Stimulated activated CD4-positive, alpha-beta T cell treated with anti-CD3 and anti-CD28 coated beads, Interleukin-2, amount 100 ng/mL, for 4 hours (primary cell): ENCODE measurements around the gene CROCC2.

Source experiments
- DNase-seq: peaks from one replicate; pipeline ENCODE4 v3.0.0-alpha.2; 2020; ENCODE audit warnings: low read depth

The CROCC2 gene

DNA sequence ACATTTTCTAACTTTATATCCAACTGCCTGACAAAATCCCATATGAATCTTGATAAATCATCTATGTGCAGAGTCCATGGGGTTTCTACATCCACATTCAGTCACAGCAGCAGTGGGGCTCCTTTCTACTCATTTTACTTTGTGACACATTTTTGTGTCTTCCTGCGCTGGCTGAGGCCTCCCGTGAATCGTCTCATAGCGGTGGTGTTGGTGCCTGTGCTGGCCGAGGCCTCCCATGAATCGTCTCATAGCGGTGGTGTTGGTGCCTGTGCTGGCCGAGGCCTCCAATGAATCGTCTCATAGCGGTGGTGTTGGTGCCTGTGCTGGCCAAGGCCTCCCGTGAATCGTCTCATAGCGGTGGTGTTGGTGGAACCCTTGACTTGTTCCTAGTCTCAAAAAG, 109.3 kb downstream of the CROCC2 start:
- no peak for DNase-seq

DNA sequence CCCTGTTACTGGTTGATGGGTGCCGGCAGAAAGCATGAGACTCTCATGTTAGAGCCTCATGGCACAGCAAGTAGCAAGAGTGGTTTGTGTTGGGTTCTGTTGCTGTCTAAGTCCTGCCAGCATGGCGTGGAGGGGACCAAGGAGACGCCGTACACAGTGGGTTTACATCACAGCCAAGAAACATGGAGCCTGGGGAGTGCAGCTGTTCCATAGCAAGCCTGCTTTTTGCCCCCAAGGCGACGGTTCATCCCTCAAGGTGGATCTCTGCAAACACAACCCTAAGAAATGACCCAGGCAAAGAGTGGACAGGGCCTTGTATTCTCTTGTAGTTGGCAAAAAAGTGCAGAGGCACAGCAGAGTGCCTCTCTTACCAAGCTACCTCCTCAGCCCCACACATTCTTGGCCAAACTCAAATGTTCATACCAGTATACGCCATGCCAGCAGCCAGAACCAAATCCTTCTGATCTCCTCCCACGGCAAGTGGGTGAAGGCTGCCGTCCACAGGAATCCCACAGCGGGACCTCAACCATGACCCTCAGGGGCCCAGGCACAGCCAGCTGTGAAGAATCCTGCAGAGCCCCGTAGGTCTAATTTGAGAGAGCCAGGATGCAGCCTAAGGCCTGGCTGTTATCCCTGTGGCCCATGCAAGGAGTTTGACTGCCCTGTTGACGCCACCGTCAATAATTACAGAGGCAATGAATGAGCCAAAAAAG, 111.2 kb downstream of the CROCC2 start:
- no peak for DNase-seq

DNA sequence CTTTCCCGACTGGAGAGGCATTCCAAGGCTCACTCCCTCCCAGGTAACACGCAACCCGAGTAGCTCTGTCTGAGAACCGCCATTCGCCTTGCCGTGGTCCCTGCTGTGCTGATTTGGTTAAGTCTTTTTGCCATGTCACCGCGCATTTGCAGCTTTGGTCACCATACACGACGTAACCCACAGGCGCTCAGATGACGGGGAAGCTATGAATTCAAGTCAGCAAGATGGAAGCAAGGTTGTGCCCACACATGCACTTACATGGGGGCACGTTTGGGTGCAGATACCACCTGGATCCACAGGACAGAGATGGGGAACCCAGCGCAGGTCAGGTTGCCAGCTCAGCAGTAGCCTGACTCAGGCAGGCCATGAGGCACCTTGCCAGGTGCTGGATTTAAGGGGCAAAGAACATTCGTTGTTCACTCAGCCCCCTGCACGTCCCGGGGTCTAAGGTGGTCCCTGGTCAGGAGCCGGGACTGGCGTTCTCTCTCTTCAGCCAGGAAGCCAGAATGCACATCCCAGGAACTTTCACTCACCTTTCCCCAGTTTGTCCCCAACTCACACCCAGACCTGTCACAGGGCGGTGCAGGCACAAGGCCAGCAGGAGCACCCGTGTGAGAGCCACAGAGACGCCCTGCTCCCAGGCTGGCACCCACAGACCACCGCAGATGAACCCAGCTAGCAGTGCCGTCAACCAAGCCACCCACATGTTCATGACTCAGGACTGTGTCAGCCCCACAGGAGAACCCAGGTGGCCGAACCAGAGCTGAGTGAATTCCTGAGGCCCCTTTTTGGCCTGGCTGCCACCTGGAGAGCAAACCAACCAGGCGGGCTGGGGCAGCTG, 112.1 kb downstream of the CROCC2 start:
- DNase-seq = no peak

DNA sequence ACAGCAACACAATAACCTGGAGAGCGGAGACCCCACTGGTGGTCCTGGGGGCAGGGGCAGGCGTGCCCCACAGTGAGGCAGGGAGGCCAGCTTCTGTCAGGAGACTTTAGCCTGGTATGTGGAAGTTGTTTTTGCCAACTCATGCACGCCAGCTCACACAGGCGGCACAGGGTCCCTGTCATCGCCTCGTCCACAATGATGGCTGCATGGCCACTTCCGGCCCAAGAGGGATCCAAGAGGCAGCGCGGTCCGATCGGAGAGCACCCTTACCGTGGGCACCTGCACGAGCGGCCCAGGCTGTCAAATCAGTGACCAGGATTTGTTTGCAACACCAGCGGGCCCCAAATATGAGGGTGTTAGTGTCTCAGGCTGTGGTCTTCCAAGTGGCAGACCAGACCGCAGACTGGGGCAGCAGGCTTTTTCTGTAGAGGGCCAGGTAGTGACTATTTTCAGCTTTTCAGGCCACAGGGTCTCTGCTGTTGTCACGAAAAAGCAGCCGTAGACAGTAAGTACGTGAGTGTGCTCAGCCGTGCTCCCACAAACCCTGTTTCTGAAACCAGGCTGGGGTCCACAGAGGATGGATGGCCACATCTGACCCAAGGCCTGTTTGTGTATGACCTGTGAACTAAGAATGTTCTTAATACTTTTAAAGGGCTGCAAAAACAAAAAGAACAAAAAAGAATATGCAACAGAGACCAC, 113.5 kb downstream of the CROCC2 start:
- no peak for DNase-seq

DNA sequence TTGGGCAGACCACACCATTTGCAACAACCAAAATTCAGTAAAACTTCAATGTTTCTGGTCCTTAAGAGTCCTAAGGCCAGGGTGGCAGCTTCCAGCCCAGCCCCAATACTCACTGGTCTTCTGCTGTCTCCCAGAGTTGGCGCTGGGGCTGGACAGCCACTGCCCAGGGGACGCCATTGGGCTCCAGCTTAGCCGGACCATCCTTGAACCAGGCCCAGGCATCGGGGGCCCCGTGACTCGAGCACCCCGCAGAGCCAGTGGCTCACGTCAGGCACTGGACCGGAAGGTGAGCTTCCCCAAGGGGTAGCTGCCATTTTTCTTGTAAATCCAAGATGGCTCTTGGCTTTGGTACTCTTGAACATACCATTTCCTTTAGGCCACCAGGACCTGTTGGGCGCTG, 114.1 kb downstream of the CROCC2 start:
- no peak for DNase-seq

DNA sequence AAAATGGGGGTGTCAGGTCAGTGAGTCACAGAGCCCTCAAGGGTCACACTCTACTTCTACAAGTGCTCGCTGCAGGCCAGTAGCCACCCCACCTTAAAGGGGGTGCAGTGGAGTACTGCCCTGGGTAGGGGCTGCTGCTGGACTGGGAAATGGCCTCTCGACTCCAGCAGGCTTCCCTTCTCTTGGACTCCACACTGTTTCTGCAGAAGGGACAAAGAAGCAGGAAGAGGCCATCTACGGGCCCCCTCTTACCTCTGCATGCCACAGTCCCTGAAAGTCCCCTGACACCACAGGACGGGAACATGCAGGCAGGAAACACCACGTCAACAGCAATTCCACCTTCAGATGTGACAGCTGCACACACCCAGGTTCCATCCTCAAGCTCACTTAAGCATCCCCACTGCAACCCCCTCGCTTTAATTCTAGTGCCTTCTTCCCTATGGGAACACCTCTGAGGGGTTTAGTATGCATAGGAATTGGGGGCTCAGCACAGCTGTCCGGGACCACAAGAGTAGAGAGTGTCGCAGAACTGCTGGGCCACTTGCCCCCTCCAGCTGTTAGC, 114.6 kb downstream of the CROCC2 start:
- no peak for DNase-seq

DNA sequence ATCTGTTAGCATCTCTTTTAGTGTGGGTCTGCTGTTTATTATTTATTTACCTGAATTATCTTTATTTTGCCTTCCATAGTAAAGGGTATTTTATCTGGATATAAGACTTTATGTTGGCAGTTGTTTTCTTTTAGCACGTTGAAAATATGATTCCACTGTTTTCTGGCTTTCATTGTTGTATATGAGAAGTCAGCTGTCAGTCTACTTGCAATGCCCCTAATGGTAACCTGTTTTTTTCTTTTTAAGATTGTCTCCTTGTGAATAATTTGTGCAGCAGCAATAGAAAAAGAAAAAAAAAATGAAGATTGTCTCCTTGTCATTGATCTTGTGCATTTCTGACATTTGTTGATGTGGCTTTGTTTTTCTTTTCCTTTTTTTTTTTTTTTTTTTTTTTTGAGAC, 119.5 kb downstream of the CROCC2 start:
- no peak for DNase-seq

DNA sequence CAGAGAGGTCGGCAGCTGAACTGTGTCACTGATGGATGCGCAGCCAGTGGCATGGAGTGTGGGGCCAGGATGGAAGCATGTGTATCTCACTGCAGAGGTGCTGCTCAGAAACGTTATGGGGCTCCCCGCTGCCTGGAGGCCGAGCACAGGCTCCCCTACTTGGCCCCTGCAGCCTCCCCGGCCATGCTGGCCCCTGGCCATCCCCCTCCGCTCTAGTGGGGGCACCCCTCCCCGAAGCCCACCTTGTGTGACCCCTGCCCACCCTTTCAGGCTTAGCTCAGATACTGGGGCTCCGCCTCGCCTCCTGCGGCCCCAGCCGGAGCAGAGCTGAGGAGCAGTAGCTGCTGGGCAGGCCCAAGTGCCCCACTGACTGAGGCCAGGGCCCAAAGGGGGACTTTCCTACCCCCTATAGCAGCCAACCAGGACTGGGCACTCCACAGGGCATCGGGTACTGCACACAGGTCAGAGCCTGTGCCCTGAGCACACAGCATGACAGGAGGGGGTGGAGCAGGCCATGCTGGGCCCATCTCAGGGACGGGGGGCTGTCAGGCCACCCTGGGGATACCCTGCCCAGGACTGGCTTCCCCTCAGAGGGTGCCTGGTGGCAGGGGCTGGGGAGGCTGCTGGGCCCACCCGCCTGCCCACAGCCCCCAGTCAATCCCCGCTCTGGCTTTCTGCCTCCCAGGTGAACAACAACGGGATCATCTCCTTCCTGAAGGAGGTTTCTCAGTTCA, 123.6 kb downstream of the CROCC2 start:
- DNase-seq = no peak

DNA sequence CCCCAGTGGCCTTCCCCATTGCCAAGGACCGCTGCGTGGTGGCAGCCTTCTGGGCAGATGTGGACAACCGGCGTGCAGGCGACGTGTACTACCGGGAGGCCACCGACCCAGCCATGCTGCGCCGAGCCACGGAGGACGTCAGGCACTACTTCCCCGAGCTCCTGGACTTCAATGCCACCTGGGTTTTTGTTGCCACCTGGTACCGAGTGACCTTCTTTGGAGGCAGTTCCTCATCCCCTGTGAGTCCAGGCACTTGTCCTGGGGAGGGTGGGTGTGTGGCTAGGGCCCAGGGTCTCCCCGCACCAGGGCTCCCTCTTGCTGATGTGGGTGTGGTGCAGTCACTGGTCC, 124.2 kb downstream of the CROCC2 start:
- no peak for DNase-seq

DNA sequence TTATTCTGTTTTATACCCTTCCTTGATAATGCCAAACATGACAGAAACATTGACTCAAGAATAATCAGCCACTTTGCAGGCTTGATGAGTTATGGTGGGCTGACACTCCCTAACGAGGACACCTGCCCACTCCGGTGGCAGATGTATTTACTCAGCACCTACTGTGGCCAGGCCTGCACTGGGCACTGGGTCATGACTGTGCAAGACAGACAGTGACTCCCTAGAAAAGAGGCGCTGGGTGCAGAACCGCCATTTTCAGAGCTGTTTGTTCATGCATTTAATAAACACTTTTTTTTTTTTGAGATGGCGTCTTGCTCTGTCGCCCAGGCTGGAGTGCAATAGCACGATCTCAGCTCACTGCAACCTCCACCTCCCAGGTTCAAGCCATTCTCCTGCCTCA, 124.7 kb downstream of the CROCC2 start:
- DNase-seq = no peak

DNA sequence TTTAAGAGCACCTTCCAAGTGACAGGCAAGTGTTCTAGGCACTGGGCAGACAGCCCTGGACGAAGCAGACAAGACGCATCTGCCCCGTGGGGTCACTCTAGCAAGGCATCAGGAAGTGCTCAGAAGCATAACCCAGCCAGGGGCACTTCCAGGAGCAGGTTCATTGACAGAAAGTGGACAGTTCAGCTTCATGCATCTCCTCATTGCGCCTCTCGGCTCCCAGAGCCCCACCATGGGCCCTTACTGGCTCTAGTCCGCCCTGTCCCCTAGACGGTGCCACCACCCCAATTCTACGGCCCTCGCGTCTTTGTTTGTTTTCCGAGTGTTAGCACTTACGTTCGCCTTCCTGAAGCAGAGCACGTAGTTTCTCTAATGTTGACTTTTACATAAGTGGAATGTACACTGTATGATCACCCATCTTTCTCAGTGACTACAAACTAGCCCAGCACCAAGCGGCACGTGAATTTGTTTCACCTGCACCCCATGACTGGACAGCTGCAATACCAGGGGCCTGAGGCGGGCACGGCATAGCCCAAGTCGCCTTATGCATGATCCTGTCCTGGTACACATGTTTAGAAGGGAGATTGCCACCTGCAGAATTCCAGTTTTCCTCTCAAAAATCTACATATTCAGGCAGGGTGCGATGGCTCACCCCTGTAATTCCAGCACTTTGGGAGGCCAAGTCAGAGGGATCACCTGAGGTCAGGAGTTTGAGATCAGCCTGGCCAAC, 125.5 kb downstream of the CROCC2 start:
- DNase-seq = no peak

DNA sequence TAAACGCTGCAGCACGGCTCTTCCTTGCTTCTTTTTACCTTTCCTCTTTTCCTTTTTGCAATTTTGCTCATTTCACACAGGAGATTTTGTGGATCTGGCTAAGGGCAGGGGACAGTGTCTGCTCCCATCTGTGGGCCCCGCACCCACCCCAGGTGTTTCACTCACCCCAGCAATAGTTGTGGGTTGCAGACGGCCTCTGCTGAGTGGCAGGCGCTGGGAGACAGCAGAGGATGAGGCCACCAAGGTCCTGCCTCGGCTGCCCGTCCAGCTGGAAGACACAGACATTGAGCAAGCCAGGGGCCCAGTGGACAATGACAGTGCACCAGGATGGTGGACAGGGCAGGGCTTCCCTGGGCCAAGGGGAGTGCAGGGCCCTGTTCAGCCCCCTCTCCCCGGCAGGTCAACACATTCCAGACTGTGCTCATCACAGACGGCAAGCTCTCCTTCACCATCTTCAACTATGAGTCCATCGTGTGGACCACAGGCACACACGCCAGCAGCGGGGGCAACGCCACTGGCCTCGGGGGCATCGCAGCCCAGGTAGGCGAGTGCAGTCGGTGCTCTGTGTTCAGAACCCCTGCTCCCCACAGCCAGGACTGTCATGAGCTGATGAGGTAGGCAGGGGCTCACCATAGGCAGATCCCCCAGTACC, 127.3 kb downstream of the CROCC2 start:
- DNase-seq = no peak

DNA sequence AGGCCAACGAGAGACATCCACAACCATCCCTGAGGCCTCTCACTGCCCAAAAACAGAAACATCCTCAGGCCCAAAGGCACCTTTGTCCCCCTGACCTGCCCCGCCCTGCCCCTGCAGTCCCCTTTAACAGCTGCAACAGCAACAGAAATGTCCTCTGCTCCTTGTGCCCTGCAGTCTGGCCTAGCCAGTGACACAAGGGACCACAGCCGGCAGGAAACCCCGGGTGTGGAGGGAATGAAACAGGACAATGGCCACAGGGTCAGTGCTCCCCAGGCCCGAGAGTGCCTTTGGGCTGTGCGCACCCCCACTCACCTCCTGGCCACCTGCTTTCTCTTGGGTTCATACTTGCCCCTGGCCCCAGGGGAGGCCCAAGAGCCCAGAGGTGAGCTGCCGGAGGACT, 127.9 kb downstream of the CROCC2 start:
- no peak for DNase-seq

DNA sequence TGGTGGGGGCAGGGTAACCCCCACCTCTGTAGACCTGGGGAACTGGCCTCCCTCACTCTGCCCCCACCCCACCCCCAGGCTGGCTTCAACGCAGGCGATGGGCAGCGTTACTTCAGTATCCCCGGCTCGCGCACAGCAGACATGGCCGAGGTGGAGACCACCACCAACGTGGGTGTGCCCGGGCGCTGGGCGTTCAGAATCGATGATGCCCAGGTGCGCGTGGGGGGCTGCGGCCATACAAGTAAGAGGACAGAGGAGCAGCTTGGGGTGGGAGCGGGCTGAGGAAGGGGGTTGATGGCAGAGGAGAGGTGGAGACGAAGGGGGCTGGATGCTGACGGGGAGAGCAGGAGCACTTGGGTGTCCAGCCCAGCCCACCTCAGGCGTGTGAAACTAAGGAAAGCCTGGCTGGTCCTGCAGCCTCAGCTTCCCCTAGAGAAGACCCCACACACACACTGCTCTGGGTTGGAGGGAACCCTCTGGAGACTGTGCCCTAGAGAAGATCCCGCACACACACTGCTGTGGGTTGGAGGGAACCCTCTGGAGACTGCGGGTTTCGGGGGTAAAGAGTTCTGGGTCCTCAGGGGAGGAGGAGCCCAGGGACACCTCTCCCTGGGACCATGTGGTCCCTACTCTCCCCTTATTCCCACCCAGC, 128.5 kb downstream of the CROCC2 start:
- no peak for DNase-seq

DNA sequence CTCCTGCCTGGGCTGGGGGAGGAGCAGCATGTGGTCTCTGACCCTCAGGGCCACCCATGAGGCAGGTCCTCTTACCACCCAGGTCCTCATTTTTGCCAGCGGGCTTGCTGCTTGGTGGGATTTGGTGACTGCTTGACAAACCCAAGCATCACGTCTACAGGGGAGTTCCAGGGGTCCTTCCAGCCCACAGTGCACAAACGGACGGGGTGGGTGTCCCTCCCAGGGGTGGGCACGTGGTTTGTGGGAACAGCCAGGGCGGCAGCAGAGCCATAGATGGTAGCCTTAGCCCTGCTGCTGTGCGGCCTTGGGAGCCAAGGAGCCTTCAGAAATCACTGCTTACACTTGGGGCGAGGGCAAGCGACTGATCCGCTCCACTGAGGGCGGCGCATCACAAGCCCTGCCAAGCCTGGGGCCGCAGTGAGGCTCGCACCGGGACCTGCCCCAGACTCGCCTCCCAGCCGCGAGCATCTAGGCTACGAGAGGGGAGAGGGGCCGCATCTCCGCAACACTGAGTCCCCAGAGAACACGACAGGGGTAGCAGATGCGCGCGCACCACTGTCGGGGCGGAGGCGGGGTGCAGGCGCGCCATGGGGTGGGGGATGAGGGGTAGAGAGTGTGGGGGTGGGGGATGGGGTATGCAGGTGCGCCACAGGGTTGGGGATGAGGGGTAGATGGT, 129.1 kb downstream of the CROCC2 start:
- peak; percentile 28 for DNase-seq

DNA sequence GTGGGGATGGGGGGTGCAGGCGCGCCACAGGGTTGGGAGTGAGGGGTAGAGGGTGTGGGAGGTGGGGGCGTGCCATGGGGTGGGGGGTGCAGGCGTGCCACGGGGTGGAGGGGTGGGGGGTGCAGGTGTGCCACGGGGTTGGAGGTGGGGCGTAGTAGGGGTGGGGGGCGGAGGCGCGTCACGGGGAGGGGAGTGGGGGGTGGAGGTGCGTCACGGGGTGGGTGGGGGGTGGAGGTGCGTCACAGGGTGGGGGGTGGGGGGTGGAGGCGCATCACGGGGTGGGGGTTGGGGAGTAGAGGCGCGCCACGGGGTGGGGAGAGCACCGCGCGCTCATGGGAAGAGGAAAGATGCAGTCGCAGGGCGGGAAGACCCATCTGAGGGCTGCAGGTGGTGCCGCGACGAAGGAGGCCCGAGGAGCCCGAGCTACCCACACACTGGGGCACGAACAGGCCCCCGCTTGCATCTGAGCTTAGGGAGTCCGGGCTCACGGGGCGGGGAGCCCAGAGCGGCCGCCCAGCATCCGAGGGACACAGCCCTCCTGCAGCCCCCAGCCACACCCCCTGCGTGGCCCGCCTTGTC, 129.8 kb downstream of the CROCC2 start:
- DNase-seq = peak; percentile 22

DNA sequence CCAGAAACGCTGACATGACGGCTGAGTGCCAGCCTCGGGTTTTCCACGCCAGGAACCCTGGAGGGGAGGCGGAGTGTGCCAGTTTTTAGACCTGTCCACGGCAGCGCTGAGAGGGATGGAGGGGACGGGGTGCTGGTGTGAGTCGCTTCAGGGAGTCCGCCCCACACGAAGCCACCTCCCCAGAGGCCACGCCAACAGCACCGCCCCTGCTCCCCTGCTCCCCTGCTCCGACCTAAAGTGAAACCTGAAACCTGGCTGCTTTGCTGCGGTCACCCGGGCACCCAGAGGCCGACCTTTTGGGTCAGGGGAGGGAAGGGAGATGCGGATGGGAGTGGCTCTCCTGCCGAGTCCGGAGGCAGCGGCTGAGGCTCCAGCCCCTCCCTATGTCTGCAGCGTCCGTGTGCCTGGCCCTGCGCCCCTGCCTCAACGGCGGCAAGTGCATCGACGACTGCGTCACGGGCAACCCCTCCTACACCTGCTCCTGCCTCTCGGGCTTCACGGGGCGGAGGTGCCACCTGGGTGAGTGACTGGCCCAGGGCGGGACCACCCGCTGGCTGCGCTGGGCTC, 130.3 kb downstream of the CROCC2 start:
- DNase-seq = peak; percentile 19

DNA sequence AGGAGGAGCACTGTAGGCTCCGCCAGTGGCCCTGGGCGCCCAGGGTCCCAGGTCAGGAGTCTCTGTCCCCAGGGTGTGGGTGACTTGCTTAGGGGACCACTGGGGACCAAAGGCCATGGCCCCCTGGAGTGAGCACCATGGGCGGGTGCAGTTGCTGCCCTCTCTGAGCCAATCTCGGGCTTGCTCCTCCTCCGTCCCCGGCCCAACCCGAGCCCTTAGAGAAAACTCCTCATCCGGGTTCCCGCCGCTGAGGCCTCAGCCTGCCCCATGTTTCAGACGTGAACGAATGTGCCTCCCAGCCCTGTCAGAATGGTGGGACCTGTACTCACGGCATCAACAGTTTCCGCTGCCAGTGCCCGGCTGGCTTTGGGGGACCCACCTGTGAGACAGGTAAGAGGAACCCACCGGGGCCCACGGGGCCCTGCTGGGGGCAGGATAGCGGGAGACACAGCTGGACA, 130.9 kb downstream of the CROCC2 start:
- no peak for DNase-seq

DNA sequence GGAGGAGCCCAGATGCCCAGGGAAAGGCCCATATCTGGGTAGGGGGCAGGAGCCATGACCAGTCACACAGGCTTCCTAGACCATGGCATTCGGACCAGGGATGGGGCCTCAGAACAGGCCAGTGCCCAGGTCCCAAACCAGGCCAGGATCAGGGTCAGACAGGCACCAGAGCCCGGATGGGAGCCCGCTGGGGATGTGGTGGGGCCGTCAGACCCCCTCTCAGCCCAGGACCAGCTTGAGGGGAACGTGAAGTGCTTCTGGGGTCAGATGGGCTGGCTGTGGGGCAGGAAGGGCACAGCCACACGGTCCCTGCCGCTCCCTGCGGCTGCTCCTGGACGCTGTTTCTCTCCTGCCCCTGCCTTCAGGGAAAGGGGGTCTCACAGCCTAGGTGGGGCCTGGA, 131.4 kb downstream of the CROCC2 start:
- no peak for DNase-seq
